ENCODE data around the gene HINFP. TPM values are rescaled to one million over a fixed set of nuclear protein-coding genes. Genes with fewer than 3 reads are reported as not detected.

HINFP gene, protein sequence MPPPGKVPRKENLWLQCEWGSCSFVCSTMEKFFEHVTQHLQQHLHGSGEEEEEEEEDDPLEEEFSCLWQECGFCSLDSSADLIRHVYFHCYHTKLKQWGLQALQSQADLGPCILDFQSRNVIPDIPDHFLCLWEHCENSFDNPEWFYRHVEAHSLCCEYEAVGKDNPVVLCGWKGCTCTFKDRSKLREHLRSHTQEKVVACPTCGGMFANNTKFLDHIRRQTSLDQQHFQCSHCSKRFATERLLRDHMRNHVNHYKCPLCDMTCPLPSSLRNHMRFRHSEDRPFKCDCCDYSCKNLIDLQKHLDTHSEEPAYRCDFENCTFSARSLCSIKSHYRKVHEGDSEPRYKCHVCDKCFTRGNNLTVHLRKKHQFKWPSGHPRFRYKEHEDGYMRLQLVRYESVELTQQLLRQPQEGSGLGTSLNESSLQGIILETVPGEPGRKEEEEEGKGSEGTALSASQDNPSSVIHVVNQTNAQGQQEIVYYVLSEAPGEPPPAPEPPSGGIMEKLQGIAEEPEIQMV
- 6.4 and 8.4 TPM in 2 replicates for total RNA-seq (2014; rRNA removed; shearing (Covaris generic))

DNA sequence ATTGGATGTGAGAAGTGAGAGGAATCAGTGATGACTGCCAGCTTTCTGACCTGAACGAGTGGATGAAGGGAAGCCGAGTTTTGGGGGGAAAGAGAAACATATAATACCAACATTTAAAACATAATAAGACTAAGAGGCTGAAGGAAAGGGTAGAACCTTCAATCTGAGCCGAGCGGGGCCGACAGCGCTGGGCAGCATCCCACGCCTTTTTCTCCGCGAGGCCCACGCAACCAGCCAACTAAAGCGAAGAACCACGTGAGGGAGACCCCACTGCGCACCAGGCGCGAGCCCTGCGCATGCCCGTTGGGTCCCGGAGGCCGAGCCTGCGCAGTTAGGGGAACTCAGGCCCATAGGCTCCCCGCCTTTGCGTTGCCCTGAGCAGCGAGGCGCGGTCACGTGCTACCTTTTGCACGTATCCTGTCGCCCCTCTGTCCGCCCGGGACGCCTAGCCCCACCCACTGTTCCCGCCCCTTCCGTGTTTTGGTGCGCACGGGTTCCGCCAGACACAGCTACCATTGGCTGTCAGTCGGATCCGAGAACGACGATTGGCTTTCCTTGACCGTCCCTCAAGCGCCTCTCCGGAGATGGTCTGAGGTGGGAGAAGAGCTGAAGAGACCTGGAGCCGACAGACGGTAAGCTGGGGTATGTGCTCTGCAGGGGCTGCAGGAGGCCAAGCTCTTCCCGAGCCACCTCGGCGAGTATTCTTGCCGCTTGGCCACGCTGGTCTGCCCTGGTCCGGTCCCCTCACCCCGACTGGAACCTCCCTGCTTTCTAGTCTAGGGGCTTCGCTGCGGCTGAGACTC lies at the start of gene HINFP:
Gene HINFP (plus strand): TSS at position 573 of the 803 bp plus-strand sequence. CDS start 5,365 bp downstream, outside the sequence.
- DNase-seq (ENCODE audit: low spot score) = peak; percentile 91

DNA sequence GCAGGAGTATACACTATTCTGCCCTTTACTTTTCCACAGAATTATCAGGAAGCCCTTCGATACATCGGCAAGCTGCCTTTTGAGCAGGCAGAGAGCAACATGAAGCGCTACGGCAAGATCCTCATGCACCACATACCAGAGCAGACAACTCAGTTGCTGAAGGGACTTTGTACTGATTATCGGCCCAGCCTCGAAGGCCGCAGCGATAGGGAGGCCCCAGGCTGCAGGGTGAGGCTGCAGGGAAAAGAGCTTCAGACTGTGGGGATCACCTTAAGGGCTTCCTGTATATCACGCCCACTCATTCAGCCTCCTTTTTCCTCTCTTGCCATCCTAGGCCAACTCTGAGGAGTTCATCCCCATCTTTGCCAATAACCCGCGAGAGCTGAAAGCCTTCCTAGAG lies 43.5 kb upstream of the HINFP start:
- no peak for DNase-seq (ENCODE audit: low spot score)

DNA sequence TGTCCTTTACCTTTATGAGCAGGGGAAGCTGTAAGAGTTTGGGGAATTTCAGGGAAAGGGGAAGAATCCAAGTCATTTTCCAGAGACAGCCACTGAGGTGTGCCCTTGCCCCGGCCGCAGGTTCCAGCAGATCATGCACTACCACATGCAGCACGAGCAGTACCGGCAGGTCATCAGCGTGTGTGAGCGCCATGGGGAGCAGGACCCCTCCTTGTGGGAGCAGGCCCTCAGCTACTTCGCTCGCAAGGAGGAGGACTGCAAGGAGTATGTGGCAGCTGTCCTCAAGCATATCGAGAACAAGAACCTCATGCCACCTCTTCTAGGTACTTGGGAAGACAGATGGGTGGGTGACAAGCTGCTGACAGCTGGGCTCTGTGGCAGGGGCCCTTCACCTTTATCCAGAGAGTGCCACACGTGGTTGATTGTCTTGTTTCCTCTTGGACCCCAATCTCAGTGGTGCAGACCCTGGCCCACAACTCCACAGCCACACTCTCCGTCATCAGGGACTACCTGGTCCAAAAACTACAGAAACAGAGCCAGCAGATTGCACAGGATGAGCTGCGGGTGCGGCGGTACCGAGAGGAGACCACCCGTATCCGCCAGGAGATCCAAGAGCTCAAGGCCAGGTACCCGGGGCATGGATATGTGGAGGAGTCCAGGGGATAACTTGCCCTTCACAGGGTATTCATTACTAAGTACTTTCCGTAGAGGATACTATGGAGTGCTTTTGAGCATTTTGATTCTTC lies 42.5 kb upstream of the HINFP start:
- DNase-seq (ENCODE audit: low spot score) = no peak

DNA sequence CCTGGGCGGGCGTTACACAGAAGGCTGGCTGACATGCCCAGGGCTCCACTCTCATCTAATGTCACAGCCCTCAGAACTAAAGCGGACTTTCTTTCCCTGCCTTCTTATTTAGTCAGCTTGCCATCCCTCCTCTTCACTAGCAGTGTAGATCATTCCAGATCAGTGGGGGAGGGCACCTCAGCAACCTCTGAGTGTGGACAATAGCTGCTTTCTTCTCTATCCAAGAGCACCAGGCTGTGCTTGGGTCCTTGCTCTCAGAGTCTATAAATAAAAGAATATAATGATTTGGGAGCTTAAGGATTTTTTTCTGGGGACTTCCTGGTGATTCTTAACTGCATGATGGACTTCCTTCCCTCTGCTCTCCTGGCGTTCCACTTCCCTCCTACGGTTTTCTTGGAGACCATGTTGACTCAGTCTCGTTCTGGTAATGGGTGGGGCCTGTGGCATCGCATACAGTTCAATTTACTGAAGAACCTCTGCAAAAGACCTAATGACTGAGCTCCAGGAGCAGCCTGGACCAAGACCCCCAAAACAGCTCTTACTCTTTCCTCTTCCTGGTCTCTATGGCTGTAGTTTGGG lies 39.6 kb upstream of the HINFP start:
- no peak for DNase-seq (ENCODE audit: low spot score)

DNA sequence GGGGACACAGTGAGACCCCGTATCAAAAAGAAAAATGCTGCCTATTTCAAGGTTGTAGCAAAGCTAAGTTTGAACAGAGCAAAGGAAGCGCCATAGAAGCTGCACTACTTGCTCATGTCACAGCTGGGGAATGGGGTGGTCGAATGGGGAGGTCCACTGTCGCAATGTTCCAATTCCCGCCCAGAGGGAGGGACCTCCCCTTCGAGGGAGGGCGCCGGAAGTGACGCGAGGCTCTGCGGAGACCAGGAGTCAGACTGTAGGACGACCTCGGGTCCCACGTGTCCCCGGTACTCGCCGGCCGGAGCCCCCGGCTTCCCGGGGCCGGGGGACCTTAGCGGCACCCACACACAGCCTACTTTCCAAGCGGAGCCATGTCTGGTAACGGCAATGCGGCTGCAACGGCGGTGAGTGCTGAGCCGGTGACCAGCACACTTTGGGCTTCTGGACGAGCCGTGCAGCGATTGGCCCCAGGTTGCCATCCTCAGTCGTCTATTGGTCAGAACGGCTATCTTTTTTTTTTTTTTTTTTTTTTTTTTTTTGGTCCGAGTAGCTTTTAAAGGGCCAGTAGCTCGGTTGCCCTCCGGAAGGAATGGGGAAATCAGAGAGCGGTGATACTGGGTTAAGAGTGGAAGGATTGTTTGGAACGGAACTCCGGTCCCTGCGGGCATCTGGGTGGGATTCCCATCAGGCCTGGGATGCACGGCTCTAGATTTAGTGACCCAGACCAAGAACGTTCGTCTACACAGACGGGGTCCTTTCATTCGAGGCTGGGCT lies 36.5 kb upstream of the HINFP start, which contains the start of gene HMBS:
Gene HMBS (plus strand): TSS at position 219 of the 774 bp plus-strand sequence. CDS start 153 bp downstream, at position 372.
- DNase-seq (ENCODE audit: low spot score) = peak; percentile 87

DNA sequence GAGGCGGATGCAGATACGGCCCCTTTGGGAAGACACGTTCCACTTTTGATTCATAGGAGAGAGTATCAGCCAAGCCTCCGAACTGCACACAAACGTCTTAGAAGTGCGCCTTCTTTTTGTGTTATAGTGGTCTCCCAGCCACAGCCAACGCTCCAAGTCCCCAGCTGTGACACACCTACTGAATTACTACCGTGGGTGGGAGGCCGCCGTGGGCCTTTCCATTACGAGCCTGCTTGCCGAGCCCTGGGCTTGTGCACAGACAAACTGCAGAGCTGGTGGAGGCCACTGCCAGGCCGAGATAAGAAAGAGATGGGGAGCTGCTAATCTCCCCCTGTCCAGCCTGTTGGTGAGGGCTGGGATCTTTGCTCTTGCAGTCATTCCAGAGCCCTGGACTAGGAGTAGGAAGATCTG lies 35.9 kb upstream of the HINFP start:
- DNase-seq (ENCODE audit: low spot score) = no peak

DNA sequence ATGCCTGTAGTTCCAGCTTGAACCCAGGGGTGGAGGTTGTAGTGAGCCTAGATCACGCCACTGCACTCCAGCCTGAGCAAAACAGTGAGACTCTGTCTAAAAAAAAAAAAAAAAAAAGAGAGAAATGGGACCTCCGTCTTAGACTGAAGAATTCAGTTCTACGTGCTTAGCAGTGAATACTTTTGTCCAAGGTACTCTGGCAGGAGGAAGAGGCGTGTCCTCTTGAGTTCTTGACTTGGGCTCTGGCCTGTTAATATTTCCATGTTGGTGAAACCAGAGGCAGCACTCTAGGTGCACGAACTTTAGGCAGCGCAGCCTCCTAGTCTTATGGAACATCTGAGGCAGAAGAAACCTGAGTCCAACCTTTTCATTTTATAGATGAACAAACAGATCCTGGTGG lies 34.3 kb upstream of the HINFP start:
- no peak for DNase-seq (ENCODE audit: low spot score)

DNA sequence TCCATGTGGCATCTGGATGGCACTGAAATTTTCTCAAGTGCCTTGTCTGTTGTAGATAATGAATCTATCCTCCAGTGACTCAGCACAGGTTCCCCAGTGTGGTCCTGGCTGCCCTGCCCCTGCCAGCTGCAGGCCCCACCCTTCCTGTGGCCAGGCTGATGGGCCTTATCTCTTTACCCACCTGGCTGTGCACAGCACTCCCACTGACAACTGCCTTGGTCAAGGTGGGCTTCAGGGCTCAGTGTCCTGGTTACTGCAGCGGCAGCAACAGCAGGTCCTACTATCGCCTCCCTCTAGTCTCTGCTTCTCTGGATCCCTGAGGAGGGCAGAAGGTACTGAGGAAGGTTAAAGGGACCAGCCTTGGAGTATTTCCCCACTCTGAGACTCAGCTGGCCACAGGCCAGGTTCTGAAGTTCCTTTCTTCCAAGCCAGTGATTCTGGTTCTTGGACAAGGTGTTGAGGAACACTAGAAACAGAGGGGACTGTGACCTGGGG lies 33.6 kb upstream of the HINFP start:
- DNase-seq (ENCODE audit: low spot score) = peak; percentile 49

DNA sequence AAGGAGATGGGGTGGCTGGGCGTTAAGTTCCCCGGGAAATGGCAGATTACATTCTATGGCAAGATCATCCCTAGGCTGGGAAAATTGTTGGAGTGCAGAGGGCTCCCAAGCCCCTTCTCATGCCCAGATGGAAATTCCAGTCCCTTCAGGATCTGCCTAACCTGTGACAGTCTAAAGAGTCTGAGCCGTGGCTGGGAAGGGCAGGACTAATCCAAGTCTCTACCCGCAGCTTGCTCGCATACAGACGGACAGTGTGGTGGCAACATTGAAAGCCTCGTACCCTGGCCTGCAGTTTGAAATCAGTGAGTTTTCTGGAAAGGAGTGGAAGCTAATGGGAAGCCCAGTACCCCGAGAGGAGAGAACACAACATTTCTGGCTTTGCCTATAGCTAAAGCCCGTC lies 33.0 kb upstream of the HINFP start:
- DNase-seq (ENCODE audit: low spot score) = no peak

DNA sequence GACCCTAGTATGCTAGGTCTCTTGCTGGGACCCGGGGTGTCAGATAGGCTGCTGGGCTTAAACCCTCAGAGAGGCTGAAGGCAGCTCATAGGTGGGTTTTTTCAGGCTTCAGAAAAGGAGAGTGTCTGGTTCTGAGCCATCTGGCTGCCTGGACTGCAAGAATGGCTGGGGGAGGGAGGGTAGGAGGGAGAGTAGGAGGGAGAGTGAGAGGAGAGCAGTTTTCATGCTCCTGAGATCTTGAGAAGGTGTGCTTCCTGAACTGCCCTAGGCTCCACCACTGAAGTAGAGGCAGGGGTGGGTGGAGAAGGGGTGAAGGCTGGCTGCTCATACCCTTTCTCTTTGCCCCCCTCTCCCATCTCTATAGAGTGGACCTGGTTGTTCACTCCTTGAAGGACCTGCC lies 32.1 kb upstream of the HINFP start:
- no peak for DNase-seq (ENCODE audit: low spot score)

DNA sequence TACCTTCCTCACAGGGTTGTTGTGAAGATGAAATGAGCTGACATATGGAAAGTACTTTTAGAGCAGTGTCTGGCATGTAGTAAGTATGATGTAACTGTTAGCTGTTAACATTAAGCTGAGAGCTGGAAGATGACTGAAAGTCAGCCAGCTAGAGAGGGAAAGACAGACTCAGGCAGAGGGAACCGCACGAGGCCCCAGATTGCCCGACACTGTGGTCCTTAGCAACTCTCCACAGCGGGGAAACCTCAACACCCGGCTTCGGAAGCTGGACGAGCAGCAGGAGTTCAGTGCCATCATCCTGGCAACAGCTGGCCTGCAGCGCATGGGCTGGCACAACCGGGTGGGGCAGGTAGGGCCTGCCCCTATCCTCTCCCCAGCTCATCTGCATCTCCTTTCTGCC lies 30.2 kb upstream of the HINFP start:
- no peak for DNase-seq (ENCODE audit: low spot score)

DNA sequence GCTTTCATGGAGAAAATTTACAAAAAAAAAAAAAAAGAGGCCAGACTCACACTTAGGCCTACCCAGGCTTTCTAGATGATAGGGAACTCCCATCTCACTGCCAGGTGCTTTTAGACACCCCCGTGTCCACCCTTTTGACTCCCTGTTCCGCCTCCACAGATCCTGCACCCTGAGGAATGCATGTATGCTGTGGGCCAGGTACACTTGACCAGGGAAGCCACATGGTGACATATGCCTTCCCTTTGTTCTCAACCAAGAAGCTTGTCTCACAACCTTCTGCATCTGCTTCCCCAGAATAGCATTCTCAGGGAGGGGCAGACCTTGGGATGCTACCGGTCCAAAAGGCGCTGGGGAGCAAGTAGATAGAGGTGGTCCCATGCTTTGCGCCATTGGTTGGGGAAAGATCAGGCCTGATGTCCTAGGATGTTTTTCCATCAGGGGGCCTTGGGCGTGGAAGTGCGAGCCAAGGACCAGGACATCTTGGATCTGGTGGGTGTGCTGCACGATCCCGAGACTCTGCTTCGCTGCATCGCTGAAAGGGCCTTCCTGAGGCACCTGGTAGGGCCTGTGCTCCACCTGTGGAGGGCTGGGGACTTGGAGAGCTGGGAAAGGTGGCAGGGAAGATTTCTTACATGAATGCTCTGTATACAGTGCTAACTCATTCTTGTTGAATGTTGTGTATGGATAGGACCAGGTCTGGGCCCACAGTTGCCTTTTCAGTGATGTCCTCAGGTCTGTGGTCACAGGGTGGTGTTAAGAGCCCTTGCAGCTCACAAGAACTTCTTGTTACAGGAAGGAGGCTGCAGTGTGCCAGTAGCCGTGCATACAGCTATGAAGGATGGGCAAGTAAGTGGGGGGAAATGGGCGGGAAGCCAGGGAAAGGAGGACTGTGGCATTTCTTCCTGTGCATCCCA lies 29.2 kb upstream of the HINFP start:
- no peak for DNase-seq (ENCODE audit: low spot score)

DNA sequence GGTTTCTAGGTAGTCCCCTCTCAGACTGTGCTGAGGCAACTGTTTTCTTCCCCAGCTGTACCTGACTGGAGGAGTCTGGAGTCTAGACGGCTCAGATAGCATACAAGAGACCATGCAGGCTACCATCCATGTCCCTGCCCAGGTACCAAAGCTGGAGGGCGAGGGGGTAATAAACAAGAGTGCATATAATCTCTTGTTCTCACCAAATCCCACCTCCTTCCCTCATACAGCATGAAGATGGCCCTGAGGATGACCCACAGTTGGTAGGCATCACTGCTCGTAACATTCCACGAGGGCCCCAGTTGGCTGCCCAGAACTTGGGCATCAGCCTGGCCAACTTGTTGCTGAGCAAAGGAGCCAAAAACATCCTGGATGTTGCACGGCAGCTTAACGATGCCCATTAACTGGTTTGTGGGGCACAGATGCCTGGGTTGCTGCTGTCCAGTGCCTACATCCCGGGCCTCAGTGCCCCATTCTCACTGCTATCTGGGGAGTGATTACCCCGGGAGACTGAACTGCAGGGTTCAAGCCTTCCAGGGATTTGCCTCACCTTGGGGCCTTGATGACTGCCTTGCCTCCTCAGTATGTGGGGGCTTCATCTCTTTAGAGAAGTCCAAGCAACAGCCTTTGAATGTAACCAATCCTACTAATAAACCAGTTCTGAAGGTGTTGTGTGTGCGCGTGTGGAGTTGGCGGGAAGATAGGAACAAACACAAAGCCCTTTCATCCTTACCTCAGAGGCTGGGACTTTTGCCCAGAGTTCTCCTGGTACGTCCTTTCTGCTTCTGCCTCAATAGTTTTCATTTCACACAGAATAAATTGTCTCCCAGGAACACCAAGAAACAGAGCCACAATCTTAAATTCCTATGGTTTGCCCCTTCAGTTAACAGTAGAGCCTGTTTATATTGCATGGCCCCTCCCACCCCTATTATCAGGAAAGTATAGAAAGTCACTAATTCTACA lies 28.2 kb upstream of the HINFP start:
- DNase-seq (ENCODE audit: low spot score) = no peak

DNA sequence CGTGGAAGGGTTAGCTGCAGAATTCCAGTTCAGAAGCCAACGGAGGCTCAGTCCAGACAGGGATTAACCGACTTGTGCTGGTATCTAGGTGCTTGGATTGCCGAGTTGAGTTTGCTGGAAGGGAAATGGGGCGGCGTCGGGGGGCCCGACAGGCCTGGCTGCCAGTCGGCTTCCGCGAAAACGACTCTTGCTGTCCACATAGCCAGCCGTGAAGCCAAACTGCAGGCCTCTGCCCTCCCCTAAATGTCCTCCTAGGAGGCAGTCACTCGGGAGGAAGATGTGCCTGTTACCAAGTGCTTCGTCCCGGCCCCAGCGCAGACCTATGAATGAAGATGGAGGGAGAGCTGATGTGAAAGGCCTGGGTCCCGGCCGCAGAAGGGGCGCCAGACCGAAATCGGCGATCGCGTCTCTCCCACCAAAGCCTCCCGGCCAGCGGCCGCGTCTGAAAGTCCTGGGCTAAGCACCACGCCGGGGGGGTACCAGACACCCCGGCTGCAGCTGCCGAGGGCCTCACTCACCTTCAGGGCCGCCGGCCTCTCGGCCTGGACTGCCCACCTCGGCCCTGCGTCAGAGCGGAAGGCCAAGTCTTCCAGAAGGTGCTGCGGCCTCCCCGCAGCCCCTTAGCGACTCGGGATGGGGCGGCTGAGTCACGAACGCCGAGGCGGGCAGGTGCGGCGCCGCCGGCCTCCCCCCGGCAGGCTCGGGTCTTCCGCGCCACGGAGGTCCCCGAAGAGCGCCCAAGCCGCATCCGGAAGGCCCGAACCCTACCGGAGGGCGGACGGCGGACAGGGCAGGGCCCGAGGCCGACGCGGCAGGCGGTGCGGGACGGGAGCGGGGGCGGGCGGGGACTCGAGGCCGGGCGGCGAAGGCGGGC lies 27.2 kb upstream of the HINFP start:
- DNase-seq (ENCODE audit: low spot score) = no peak

DNA sequence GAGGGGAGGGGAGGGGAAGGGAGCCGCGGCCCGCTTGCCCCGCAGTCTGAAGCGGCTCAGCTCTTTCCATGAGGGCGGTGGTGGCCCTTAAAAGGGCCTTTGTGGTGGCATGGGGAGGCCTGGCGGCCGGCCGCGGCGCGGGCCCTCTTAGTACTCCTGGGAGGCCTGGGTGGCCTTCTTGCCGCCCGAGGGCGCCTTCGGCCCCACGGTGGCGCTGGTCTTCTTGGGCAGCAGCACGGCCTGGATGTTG lies 26.6 kb upstream of the HINFP start:
- peak; percentile 26 for DNase-seq (ENCODE audit: low spot score)

DNA sequence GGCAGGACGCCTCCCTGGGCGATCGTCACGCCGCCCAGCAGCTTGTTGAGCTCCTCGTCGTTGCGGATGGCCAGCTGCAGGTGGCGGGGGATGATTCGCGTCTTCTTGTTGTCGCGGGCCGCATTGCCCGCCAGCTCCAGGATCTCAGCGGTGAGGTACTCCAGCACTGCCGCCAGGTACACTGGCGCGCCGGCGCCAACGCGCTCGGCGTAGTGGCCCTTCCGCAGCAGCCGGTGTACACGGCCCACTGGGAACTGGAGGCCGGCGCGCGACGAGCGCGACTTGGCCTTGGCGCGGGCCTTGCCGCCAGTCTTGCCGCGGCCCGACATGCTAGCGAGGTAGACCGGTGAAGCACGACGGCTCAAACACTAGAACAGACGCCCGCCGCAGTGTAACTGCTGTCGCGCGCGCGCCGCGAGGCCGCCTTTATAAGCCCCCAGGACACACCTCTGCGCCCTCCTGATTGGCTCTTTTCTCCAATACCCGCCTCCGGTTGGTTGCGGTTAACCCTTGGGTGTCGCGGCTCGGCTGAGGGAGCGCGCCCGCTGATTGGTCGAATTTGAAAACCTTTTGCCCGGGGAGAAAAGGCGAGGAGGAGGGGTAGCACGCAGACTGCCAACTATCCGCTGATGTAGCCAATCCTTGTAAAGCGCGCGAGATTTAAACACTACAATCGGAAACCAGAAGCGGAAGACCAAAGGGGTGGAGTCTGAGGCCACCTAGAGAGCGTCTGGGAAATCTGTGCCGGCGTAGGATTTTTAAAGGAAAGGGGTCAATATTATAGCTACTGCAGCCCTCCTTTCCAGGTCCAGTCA lies 26.1 kb upstream of the HINFP start:
- peak; percentile 97 for DNase-seq (ENCODE audit: low spot score)

DNA sequence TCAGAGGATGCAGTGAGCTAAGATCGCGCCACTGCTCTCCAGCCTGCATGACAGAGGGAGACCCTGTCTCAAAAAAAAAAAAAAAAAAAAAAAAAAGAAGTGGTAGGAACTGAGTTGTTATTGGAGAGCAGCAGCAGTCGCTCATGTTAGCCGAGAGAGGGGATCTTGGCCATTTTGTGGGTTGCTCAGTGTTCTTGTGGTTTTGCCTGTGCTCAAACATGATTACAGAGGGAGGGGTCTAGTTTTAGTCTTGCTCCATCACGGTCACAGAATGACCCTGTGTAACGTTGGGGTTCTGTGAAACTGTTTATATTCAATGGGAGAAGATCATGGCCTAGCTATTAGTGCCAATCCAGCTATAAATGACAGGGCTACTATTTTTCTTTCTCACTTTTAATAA lies 21.7 kb upstream of the HINFP start:
- no peak for DNase-seq (ENCODE audit: low spot score)

Measured in A172 (cell line).